ENCODE results near the gene UBL4A.

Gene UBL4A

GRCh38 chrX:154486396-154487207, at the start of gene UBL4A:
Gene UBL4A (minus strand): TSS chrX:154486615. CDS start chrX:154486584, 31 bp downstream.
- peak; percentile 38 for DNase-seq

GRCh38 chrX:154535892-154536291, 49.5 kb upstream of the UBL4A start:
- DNase-seq = no peak

- DNase-seq = peak; percentile 91
These were observed 48.3 kb upstream of the UBL4A start for GRCh38 chrX:154534526-154535322.

GRCh38 chrX:154532690-154533089, 46.3 kb upstream of the UBL4A start:
- DNase-seq = no peak

GRCh38 chrX:154531626-154532025, 45.2 kb upstream of the UBL4A start:
- DNase-seq = no peak

- DNase-seq = no peak
These were observed 43.9 kb upstream of the UBL4A start for GRCh38 chrX:154530286-154530685.

GRCh38 chrX:154529206-154529612, 42.8 kb upstream of the UBL4A start:
- DNase-seq = no peak

- DNase-seq = peak; percentile 68
These were observed 40.7 kb upstream of the UBL4A start for GRCh38 chrX:154526901-154527675.

- no peak for DNase-seq
These were observed 39.4 kb upstream of the UBL4A start for GRCh38 chrX:154525606-154526490.

GRCh38 chrX:154519389-154519788, 33.0 kb upstream of the UBL4A start:
- DNase-seq = no peak

- DNase-seq = no peak
These were observed 30.8 kb upstream of the UBL4A start for GRCh38 chrX:154517101-154517781.

GRCh38 chrX:154516656-154517100, 30.3 kb upstream of the UBL4A start:
- peak; percentile 2 for DNase-seq

GRCh38 chrX:154515966-154516655, 29.7 kb upstream of the UBL4A start, which contains the start of gene FAM3A:
Gene FAM3A (minus strand): TSS chrX:154516232. CDS start chrX:154515772, 460 bp downstream.
- peak; percentile 90 for DNase-seq

- DNase-seq = peak; percentile 4
These were observed 28.9 kb upstream of the UBL4A start for GRCh38 chrX:154515090-154515965.

- peak; percentile 14 for DNase-seq
These were observed 27.3 kb upstream of the UBL4A start for GRCh38 chrX:154513716-154514115.

GRCh38 chrX:154512879-154513553, 26.6 kb upstream of the UBL4A start:
- no peak for DNase-seq

GRCh38 chrX:154511761-154512160, 25.3 kb upstream of the UBL4A start:
- DNase-seq = no peak

- no peak for DNase-seq
These were observed 23.0 kb upstream of the UBL4A start for GRCh38 chrX:154509455-154509854.

- DNase-seq = no peak
These were observed 21.9 kb upstream of the UBL4A start for GRCh38 chrX:154508384-154508745.

All from suppressor macrophage treated with lipopolysaccharide for 4 hours (primary cell).